NCI-H748 (cell line): Measurements from ENCODE around the gene RRP9.
A peak's percentile ranks its signal among the peaks of the same experiment; 100 is the strongest.
"Not testable (repeated sequence)": the region's sequence is repeated elsewhere in the genome, so short reads cannot be mapped to it uniquely, and the experiment has no call there.

Source experiments
- DNase-seq: peaks from one replicate; lab custom pipeline; 2025; ENCODE audit not compliant: unreplicated experiment; lab: John Stamatoyannopoulos, UW

Gene RRP9, protein sequence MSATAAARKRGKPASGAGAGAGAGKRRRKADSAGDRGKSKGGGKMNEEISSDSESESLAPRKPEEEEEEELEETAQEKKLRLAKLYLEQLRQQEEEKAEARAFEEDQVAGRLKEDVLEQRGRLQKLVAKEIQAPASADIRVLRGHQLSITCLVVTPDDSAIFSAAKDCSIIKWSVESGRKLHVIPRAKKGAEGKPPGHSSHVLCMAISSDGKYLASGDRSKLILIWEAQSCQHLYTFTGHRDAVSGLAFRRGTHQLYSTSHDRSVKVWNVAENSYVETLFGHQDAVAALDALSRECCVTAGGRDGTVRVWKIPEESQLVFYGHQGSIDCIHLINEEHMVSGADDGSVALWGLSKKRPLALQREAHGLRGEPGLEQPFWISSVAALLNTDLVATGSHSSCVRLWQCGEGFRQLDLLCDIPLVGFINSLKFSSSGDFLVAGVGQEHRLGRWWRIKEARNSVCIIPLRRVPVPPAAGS

DNA sequence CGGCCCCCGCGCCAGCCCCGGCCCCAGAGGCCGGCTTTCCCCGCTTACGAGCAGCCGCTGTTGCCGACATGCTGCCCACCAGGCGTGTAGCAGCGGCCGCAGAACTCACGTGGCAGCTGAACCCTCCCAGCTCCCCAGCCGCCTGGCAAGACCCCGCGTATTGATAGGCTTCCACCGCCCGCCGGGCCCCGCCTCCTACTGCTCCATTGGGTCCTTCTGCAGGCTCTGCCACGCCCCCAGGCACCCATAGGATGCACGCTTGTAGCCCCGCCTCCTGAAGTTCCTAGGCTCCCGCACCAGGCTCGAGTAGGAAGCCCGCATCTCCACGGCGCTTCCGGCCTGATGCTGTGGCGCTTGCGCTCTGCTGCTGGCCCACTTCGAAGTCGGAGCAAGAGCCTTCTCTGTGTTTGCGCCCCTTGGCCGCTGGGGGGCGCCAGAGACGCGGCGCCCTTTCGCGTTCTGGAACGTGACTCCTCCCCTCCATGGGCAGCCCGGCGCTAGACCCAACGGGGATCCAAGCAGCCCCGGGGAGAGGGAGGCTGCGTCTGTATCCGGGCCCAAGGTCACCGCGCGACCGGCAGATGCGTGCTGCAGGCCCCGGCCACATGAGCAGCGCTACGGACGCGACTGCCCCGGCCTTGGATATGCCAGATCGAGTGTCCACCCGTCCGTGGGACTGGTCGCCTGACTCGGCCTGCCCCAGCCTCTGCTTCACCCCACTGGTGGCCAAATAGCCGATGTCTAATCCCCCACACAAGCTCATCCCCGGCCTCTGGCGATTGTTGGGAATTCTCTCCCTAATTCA is at the start of gene RRP9, which contains the start of gene PARP3:
Gene RRP9 (minus strand): TSS at position 107 of the 805 bp plus-strand sequence. CDS start 37 bp downstream, at position 70.
Gene PARP3 (plus strand): TSS at position 566 of the 805 bp plus-strand sequence. CDS start 993 bp downstream, outside the sequence.
- DNase-seq: peak; percentile 99

DNA sequence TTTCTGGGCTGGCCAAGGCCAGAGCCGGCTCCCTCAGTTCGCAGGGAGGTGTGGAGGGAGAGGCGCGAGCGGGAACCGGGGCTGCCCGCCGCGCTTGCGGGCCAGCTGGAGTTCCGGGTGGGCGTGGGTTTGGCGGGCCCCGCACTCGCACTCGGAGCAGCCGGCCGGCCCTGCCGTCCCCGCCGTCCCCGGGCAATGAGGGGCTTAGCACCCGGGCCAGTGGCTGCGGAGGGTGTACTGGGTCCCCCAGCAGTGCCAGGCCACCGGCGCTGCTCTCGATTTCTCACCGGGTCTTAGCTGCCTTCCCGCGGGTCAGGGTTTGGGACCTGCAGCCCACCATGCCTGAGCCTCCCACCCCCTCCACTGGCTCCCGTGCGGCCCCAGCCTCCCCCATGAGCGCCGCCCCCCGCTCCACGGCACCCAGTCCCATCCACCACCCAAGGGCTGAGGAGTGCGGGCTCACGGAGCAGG is 48.8 kb upstream of the RRP9 start:
- not testable (repeated sequence) for DNase-seq

DNA sequence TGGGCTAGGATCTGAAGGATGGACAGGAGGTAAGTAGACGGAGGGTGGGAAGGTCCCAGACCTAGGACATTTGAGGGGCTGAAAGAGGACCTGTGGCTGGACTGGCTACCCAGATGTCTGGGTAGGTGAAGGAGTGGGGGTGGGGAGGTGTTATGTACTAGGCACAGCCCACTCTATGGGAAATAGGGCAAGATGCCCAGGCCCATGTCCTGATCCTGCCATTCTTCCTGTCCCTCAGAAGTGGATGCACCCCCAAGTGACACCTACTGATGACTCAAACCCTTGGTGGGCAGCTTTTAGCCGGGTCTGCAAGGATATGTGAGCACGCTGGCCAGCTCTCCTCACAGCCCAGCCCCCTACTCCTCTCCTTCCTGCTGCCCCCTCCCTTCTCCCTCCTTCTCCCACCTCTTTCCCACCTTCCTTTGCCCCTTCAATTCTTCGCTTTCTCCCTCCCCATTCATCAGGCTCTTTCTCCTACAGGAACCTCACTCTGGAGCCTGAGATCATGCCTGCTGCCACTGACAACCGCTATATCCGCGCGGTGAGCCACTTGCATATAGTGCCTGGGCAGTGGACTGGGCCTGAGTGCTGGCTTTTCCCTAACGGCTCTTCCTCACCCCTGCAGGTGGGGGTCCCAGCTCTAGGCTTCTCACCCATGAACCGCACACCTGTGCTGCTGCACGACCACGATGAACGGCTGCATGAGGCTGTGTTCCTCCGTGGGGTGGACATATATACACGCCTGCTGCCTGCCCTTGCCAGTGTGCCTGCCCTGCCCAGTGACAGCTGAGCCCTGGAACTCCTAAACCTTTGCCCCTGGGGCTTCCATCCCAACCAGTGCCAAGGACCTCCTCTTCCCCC is 46.8 kb upstream of the RRP9 start:
- no peak for DNase-seq

DNA sequence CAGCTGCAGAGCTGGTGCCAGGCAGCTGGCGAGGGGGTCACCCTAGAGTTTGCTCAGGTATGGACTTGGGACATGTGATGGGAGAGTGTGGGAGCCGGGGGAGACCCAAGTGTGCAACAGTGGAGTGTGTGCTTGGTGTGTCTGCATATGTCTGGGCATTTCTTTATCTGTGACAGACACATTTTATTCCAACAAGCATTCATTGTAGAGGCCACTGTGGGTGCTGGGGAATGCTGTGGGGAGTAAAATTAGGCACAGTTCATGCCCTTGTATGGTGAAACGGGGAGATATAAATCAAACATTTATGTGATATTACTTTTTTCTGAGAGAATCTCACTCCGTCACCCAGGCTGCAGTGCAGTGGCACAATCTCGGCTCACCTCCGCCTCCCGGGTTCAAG is 45.9 kb upstream of the RRP9 start:
- DNase-seq: no peak

DNA sequence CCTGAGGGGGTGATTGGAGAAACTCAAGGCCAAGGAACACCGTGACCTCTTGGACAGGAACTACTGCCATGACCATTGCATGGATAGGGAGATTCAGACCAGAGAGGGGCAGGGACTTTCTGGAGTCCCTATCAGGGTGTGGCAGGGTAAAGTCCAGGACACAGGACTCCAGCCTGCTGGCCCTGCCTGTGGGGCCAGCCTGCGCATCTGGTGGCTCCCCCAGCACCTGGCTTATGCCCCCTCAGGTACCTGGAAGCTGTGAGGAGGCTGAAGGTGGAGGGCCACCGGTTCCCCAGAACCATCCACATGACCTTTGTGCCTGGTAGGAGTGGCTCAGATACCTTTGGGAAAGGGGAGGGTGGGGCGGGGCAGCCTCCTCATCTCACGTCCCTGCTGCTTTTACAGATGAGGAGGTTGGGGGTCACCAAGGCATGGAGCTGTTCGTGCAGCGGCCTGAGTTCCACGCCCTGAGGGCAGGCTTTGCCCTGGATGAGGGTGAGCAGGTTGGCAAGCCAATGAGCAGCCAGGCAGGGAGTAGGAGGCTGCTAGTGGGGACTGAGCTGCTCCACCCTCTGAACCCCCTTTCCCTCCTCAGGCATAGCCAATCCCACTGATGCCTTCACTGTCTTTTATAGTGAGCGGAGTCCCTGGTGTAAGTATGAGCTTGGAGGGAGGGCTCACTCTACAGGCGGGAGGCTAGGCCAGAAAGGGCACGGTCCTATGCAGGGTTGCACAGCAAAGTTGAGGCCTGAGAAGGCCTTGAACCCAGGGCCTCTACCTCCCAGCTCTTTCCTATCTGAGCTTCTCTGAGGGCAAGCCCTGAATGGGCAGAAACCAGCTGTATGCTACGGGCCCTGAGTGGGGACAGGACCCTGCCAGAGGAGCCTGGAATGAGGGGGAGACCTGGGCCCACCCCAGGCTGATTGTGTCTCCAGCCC is 44.6 kb upstream of the RRP9 start:
- DNase-seq: no peak

DNA sequence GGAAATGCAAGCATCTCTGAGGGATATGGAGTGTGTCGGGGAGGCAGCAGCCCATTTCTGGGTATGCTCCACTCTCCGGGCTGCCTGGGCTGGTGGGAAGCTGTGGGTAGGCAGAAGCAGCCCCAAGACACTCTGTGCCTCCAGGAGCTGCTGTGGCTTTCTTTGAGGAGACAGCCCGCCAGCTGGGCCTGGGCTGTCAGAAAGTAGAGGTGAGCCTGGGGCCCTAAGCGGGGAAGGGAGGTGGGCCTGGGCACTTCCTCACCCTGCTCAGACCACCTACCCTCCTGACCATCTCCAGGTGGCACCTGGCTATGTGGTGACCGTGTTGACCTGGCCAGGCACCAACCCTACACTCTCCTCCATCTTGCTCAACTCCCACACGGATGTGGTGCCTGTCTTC is 43.4 kb upstream of the RRP9 start:
- DNase-seq: no peak

DNA sequence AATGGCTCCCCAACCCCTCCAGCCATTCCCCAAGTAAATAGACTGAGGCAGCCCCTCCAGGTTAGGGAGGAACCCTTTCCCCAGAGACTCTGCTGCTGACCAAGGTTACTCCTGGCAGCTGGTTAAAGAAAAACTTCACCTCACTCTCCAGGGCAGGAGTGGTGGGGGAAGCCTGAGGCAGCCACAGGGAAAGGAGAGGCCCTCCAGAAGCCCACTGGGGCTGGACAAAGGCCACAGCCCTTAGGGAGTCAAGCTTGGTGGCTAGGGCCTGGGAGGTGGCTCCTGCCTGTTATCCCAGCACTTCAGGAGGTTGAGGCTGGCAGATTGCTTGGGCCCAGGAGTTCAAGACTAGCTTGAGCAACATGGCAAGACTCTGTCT is 42.6 kb upstream of the RRP9 start:
- no peak for DNase-seq

DNA sequence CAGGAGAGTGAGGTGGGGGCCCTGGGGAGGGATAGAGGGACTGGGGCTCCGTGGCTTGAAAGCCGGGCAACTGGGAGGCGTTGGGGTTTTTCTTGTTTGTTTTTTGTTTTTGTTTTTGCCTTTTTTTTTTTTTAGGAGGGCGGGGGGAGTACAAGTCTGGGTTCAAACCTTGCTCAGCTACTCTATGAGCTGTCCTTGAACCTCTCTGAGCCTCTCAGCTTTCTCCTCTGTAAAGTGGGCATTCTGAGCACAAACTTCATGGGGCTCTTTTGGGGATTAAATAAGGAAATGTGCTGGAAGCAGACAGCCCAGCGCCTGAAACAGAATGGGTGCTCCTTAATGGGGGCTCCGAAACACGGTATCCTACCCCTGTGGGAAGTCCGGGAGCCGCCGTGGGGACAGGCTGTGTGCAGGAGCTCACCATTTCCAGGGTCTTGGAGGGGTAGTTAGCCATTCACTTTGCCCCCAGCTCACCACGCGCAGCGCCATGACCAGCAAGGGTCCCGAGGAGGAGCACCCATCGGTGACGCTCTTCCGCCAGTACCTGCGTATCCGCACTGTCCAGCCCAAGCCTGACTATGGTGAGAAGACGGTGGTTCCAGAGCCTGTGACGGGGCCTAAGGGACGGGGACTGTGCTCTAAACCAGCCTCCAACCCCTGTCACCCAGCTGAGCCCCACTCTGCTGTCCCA is 42.0 kb upstream of the RRP9 start:
- DNase-seq: no peak

DNA sequence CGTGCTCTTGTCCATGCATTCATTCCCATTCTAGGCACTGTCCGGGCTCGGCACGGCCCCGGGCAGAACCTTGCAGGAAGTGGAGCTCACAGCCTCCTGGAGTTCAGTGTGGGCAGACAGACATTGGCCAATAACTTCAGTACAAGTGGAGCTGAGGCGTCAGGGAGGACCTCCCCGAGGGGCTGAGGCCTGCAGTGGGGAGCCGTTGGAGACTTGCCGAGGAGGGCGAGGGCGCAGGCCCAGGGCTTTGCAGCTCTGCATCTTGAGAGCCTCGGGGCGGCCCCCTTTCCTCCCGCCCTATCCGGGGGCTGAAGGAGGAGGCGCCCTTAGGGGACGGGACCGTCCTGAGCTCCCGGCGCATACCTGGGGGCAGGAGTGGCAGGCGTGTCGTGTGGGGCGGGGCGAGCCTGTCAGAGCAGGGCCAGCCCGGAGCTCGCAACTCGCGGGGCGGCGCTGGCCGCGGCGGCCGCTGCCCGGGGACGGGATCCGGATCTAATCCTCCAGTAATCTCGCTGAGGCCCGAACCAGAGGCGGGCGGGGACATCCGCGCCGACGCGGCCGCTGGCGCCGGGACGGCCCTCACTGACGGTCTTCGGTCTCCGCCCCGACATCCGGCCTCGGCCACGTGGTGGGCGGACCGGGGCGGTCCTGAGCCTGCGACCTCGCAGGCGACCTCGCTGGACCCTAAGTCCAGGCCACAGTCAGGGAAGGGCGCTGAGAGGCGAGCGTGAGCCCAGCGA is 41.3 kb upstream of the RRP9 start, which contains the start of gene ACY1:
Gene ACY1 (plus strand): TSS at position 698 of the 740 bp plus-strand sequence. CDS start 530 bp downstream, outside the sequence.
- peak; percentile 60 for DNase-seq

DNA sequence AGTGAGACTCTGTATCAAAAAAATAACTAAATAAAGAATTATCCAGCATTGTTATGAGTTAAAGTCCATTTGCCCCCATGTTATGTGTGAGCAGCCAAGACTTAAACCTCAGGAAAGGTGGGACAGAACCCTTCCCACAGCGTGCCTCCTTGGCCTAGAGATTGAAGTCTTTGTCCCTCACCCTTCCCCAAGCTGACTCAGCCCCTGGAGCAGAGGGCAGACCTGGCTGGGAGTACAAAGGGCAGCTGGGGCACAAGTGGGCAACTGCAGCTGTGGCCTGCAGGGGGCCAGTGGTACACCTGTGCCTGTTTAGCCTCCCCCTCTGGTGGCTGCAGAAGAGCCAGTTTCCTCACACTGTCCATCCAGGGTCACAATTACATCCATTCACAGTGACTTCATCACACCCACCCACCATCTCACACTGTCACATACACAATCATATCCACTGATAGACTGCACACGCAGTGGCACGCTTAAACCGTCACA is 40.7 kb upstream of the RRP9 start:
- peak; percentile 64 for DNase-seq

DNA sequence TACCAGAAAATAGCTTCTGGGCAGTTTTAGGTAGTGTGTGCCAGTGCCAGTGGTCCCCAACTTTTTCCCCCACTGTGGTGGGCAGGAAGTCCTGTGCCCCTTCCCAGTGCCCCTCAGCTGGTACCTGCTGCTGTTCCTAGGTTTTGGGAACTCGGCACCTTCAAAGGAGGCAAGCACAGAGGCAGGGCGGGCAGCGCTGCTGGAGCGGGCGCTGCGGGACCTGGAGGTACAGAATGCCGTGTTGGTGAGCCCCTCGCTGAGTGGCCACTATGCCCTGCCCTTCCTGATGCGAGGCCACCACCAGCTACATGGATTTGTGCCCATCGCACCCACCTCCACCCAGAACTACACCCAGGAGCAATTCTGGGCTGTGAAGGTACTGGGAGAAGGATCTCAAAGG is 38.5 kb upstream of the RRP9 start:
- DNase-seq: no peak

DNA sequence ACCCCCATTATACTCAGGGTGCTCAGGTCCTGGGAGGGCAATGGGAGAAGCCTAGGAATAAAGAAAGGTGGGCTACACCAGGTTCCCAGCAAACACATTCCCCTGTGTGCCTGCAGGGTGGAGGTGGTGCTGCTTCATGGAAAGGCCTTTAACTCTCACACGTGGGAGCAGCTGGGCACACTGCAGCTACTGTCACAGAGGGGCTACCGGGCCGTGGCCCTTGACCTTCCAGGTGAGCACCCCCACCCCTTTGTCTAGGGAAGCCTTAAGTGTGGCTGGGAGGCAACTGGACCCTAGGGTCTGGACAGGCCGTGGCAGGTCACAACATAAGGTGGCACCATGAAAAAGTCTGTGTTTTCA is 36.4 kb upstream of the RRP9 start:
- DNase-seq: no peak

DNA sequence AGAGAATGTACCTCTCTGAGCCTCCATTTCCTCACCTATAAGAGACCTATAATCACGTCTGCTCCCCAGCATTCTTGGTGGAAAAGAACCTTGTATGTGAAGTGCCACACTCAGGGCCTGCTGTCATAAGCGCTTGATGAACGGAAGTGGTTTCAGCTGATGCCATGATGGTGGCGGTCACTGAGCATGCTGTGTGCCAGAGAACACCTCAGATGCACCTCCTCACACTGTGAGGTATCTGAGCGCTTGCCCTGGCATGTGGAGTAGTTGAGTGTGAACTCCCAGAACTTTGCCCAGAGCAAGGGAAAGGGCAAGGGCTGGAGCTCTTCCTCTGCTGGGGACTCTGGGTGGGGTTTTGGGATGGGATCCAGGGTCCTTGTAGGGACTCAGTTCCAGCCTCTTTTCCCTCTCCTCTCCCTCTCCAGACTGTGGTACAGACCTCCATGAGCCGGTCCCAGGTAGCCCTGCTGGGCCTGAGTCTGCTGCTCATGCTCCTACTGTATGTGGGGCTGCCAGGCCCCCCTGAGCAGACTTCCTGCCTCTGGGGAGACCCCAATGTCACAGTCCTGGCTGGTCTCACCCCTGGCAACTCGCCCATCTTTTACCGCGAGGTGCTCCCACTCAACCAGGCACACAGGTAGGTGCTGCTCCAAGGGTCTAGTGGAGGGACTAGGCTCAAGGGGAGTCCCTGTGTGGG is 35.9 kb upstream of the RRP9 start:
- DNase-seq: no peak

DNA sequence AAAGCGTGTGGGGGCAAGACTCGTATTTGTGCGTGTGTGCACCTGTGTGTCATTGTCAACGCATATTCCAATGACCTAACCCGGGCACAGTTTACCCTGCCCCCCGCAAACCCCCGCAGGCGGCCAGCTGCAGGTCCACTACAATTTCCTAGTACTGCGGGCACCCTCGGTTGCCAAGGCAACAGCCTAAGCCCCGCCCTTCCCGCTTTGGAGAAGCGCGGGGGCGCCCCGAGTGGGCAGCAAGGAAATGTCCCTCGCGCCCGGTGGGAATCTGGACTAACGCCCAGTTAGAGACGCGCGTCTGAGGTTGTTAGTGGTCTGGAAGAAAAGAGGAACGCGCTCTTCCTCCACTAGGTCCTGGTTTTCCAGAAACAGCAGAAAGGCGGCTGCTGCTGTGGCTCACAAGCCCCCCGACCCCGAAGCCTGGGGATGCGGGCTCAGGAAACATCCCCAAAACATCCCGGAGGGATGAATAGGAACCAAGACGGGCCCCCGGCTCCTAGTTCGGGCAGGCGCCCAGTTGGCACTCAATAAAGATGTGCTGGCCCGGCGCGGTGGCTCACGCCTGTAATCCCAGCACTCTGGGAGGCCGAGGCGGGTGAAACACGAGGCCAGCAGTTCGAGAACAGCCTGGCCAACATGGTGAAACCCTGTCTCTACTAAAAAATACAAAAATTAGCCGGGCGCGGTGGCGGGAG is 34.3 kb upstream of the RRP9 start:
- DNase-seq: peak; percentile 82

DNA sequence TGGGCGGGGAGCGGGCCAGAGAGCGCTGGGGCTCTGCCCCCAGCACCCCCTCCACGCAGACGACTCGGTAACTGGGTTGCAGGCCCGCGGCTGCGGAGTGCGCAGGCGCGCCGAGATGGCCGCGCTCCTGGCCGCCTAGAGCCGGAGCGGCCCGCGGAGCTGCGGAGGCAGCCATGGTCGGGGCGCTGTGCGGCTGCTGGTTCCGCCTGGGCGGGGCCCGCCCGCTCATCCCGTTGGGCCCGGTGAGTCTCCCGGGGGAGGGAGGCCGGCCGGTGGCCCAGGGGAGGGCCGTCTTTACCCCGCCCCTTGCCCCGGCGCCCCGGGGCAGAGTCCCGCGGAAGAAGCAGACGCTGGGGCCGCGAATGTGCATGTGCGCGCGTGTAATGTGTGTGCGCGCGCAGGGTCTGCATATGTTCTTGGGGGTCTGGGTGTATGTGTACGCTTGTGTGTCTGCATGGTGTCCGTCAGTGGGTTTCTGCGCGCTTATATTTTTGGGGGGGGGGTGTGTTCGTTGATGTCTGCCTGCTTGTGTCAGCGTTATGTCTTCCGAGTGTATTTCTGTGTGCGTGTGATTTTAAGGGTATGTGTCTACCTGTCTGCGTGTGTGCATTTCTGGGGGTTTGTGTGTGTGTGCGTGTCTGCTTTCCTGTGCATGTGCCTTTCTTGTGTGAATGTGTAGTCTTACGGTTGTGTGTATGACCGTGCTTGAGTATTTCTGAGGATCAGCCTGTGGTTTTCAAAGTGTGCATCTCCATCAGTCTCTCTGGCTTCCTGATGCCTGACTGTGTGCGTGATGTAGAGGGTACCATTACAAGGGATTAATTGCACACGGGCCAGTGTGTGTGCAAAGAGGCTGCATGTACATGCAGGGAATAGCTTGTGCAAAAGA is 33.5 kb upstream of the RRP9 start, which contains the start of gene ABHD14A:
Gene ABHD14A (plus strand): TSS at position 102 of the 889 bp plus-strand sequence. CDS start 72 bp downstream, at position 174.
- peak; percentile 72 for DNase-seq
